BJ (cell line): ENCODE measurements around the gene STAB2. TPM values are rescaled to one million over a fixed set of nuclear protein-coding genes. Genes with fewer than 3 reads are reported as not detected.

Source experiments
- CTCF ChIA-PET: fragments of 350-600 bp; formaldehyde crosslinking; extraction: SDS; loops from one replicate; lab custom pipeline; 2021; ENCODE audit warnings: antibody characterized with exemption, inconsistent platforms; lab: Yijun Ruan, JAX
- POLR2A ChIA-PET: fragments of 300-600 bp; sonication (Branson Sonifier 250); formaldehyde crosslinking; extraction: SDS; loops from one replicate; lab custom pipeline; 2021; ENCODE audit warnings: antibody characterized with exemption; lab: Charles Lee
- DNase-seq: peaks from one replicate; pipeline ENCODE4 v3.0.0-alpha.2; 2011; ENCODE audit warnings: low read depth
- H3K27me3 ChIP-seq: 2 replicates; pipeline ENCODE4 v1.6.0; 2011; ENCODE audit warnings: low read length; ENCODE audit not compliant: control insufficient read depth, insufficient read depth
- H3K36me3 ChIP-seq: 2 replicates; pipeline ENCODE4 v1.5.1; 2011; ENCODE audit warnings: low read length; ENCODE audit not compliant: control insufficient read depth, insufficient read depth
- H3K4me3 ChIP-seq: 2 replicates; pipeline ENCODE4 v1.5.1; 2011; ENCODE audit warnings: low read depth, mild to moderate bottlenecking, control low read depth, low read length
- CTCF ChIP-seq: IDR thresholded peaks from 2 replicates; pipeline ENCODE4 v1.5.1; 2011; ENCODE audit warnings: low read depth, mild to moderate bottlenecking, control low read depth, inconsistent platforms, low read length, moderate library complexity; ENCODE audit not compliant: insufficient read depth
- polyA plus RNA-seq: library from polyadenylated mRNA; depleted of rRNA; stranded (reverse); fragments of >200 nt; gene quantifications from 2 replicates; pipeline ENCODE4 v1.2.3, GENCODE V29; 2011

STAB2 gene
- polyA plus RNA-seq, 1 experiment, result not detected

GRCh38 chr12:103785243-103786031, 198.4 kb downstream of the STAB2 start:
- no peak for TF ChIP-seq CTCF
- no peak for DNase-seq
- H3K4me3 ChIP-seq, result no peak overlapping the region
- ChIA-PET CTCF (interaction anchor here (0.5 kb wide), 1 partner anchor 14 kb away, joined by 3 read pairs; no protein-coding TSS in a partner anchor), POLR2A (no interaction called here)
- H3K27me3 ChIP-seq, result no peaks in the 10 kb centered on the region
- peaks cover 9% of the 10 kb centered on the region for H3K36me3 ChIP-seq

GRCh38 chr12:103786201-103786600, 199.1 kb downstream of the STAB2 start:
- TF ChIP-seq CTCF, result no peak
- POLR2A ChIA-PET, result no interaction called here
- CTCF ChIA-PET, result no interaction called here
- DNase-seq, result no peak
- no peak overlapping the region for H3K4me3 ChIP-seq
- peaks cover 9% of the 10 kb centered on the region for H3K36me3 ChIP-seq
- H3K27me3 ChIP-seq, result no peaks in the 10 kb centered on the region

- TF ChIP-seq CTCF, result no peak
- H3K36me3 ChIP-seq, result peaks cover 8% of the 10 kb centered on the region
- ChIA-PET POLR2A (no interaction called here), CTCF (interaction anchor here (0.7 to 1.3 kb wide), 4 partner anchors 10 to 199 kb away, joined by 3 read pairs; no protein-coding TSS in a partner anchor)
- DNase-seq, result no peak
- H3K27me3 ChIP-seq, result no peaks in the 10 kb centered on the region
- no peak overlapping the region for H3K4me3 ChIP-seq
Observed at GRCh38 chr12:103791350-103791920, 204.4 kb downstream of the STAB2 start.

- Histone ChIP-seq H3K36me3 (peaks cover 8% of the 10 kb centered on the region), H3K27me3 (no peaks in the 10 kb centered on the region), H3K4me3 (no peak overlapping the region)
- TF ChIP-seq CTCF, result no peak
- CTCF ChIA-PET, result interaction anchor here (1.1 kb wide), 1 partner anchor 12 kb away, joined by 3 read pairs; no protein-coding TSS in a partner anchor
- POLR2A ChIA-PET, result no interaction called here
- no peak for DNase-seq
Observed at GRCh38 chr12:103793046-103793445, 206.0 kb downstream of the STAB2 start.

GRCh38 chr12:103793512-103794045, 206.5 kb downstream of the STAB2 start:
- ChIA-PET POLR2A (no interaction called here), CTCF (no interaction called here)
- Histone ChIP-seq H3K36me3 (peaks cover 8% of the 10 kb centered on the region), H3K4me3 (no peak overlapping the region), H3K27me3 (no peaks in the 10 kb centered on the region)
- DNase-seq, result no peak
- TF ChIP-seq CTCF, result no peak
